ENCODE measurements around the gene HMGN3. TPM values are rescaled to one million over a fixed set of nuclear protein-coding genes. Genes with fewer than 3 reads are reported as not detected.
"Not testable (repeated sequence)": the region's sequence is repeated elsewhere in the genome, so short reads cannot be mapped to it uniquely, and the experiment has no call there.

Gene HMGN3
- total RNA-seq, 1 donor from 2014 or later = 150 TPM

GRCh38 chr6:79266051-79266450 is 31.6 kb upstream of the HMGN3 start:
- Mint-ChIP-seq H3K9me3 (ENCODE audit: low read depth) (no peaks in the 10 kb centered on the region), H3K4me3 (ENCODE audit: low read depth) (no peak overlapping the region), H3K27me3 (no peaks in the 10 kb centered on the region), H3K4me1 (ENCODE audit: low read depth) (peaks cover 1% of the 10 kb centered on the region), H3K27ac (no peak overlapping the region), H3K36me3 (ENCODE audit: insufficient read depth) (no peaks in the 10 kb centered on the region)
- no peak for DNase-seq (ENCODE audit: low spot score, unreplicated experiment)
- no peak for TF ChIP-seq CTCF (IDR thresholded peaks at IDR 0.05; ENCODE audit: unreplicated experiment)

- no peaks in the 10 kb centered on the region for H3K36me3 Mint-ChIP-seq (ENCODE audit: insufficient read depth)
- H3K4me1 Mint-ChIP-seq (ENCODE audit: low read depth) = no peaks in the 10 kb centered on the region
- TF ChIP-seq CTCF (IDR thresholded peaks at IDR 0.05; ENCODE audit: unreplicated experiment) = no peak
- H3K27ac Mint-ChIP-seq = no peak overlapping the region
- no peak for DNase-seq (ENCODE audit: low spot score, unreplicated experiment)
- peaks cover 10% of the 10 kb centered on the region for H3K9me3 Mint-ChIP-seq (ENCODE audit: low read depth)
- H3K4me3 Mint-ChIP-seq (ENCODE audit: low read depth) = no peak overlapping the region
- H3K27me3 Mint-ChIP-seq = no peaks in the 10 kb centered on the region
Observed at GRCh38 chr6:79263359-79263758, 28.9 kb upstream of the HMGN3 start.

DNA sequence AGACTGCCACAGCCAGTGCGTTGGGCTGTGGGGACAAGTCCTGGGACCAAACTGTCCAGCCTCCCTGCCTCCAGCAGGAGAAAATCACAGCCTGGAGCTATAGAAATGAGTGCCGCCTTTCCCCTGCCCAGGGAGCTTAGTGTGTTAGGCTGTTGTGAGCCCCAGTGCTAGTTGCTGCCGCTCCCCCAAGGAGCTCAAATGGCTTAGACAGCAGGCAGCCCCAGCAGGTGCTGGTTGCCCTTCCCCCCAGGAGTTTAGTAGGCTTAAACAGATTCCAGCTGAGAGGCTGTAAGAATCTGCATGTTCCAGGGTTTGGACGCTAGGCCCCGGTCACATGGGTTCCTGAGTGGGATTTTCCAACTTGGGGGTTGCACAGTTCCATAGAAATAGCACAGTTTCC is 27.2 kb upstream of the HMGN3 start:
- Mint-ChIP-seq H3K36me3 (ENCODE audit: insufficient read depth) (no peaks in the 10 kb centered on the region), H3K4me1 (ENCODE audit: low read depth) (no peaks in the 10 kb centered on the region), H3K27me3 (no peaks in the 10 kb centered on the region), H3K4me3 (ENCODE audit: low read depth) (no peak overlapping the region), H3K9me3 (ENCODE audit: low read depth) (peaks cover 14% of the 10 kb centered on the region), H3K27ac (no peak overlapping the region)
- DNase-seq (ENCODE audit: low spot score, unreplicated experiment) = no peak
- no peak for TF ChIP-seq CTCF (IDR thresholded peaks at IDR 0.05; ENCODE audit: unreplicated experiment)

DNA sequence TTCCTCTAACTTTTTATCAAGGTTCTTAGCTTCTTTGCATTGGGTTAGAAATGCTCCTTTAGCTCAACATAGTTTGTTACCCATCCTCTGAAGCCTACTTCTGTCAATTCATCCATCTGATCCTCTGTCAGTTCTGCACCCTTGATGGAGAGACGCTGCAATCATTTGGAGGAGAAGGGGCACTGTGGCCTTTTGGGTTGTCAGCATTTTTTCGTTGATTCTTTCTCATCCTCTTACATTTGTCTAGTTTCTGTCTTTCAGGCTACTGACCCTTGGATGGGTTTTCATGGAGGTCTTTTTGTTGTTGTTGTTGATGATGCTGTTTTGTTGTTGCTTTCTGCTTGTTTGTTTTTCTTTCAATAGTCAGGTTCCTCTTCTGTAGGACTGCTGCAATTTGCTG is 26.3 kb upstream of the HMGN3 start:
- Mint-ChIP-seq H3K36me3 (ENCODE audit: insufficient read depth) (no peaks in the 10 kb centered on the region), H3K9me3 (ENCODE audit: low read depth) (peaks cover 18% of the 10 kb centered on the region), H3K4me1 (ENCODE audit: low read depth) (no peaks in the 10 kb centered on the region), H3K4me3 (ENCODE audit: low read depth) (no peak overlapping the region), H3K27me3 (no peaks in the 10 kb centered on the region), H3K27ac (no peak overlapping the region)
- DNase-seq (ENCODE audit: low spot score, unreplicated experiment) = no peak
- TF ChIP-seq CTCF (IDR thresholded peaks at IDR 0.05; ENCODE audit: unreplicated experiment) = no peak

GRCh38 chr6:79257381-79258205 is 23.1 kb upstream of the HMGN3 start:
- Mint-ChIP-seq H3K9me3 (ENCODE audit: low read depth) (peaks cover 26% of the 10 kb centered on the region), H3K4me3 (ENCODE audit: low read depth) (no peak overlapping the region), H3K27me3 (no peaks in the 10 kb centered on the region), H3K27ac (no peak overlapping the region), H3K36me3 (ENCODE audit: insufficient read depth) (no peaks in the 10 kb centered on the region), H3K4me1 (ENCODE audit: low read depth) (no peaks in the 10 kb centered on the region)
- DNase-seq (ENCODE audit: low spot score, unreplicated experiment) = no peak
- no peak for TF ChIP-seq CTCF (IDR thresholded peaks at IDR 0.05; ENCODE audit: unreplicated experiment)

DNA sequence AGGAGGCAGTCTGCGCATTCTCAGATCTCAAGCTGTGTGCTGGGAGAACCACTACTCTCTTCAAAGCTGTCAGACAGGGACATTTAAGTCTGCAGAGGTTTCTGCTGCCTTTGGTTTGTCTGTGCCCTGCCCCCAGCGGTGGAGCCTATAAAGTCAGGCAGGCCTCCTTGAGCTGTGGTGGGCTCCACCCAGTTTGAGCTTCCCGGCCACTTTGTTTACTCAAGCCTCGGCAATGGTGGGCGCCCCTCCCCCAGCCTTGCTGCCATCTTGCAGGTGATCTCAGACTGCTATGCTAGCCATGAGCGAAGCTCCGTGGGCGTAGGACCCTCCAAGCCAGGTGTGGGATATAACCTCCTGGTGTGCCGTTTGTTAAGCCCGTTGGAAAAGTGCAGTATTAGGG is 22.3 kb upstream of the HMGN3 start:
- not testable (repeated sequence) for H3K4me3 Mint-ChIP-seq (ENCODE audit: low read depth); H3K27ac Mint-ChIP-seq

GRCh38 chr6:79255086-79255485 is 20.6 kb upstream of the HMGN3 start:
- not testable (repeated sequence) for H3K36me3 Mint-ChIP-seq (ENCODE audit: insufficient read depth); H3K27ac Mint-ChIP-seq; DNase-seq (ENCODE audit: low spot score, unreplicated experiment); H3K4me3 Mint-ChIP-seq (ENCODE audit: low read depth); H3K27me3 Mint-ChIP-seq; H3K4me1 Mint-ChIP-seq (ENCODE audit: low read depth)
- peaks cover 25% of the 10 kb centered on the region for H3K9me3 Mint-ChIP-seq (ENCODE audit: low read depth)

More for the DNA sequence above, 22.3 kb upstream of the HMGN3 start:
- not testable (repeated sequence) for H3K36me3 Mint-ChIP-seq (ENCODE audit: insufficient read depth); DNase-seq (ENCODE audit: low spot score, unreplicated experiment); H3K4me1 Mint-ChIP-seq (ENCODE audit: low read depth); H3K27me3 Mint-ChIP-seq
- peaks cover 31% of the 10 kb centered on the region for H3K9me3 Mint-ChIP-seq (ENCODE audit: low read depth)

All from progenitor cell of endocrine pancreas (in vitro differentiated cells).